DMS 273 treated with DMSO at 0.1 percent for 48 hours (cell line): ENCODE data around the gene TMEM218.
A peak's percentile ranks its signal among the peaks of the same experiment; 100 is the strongest.

Source experiments
- DNase-seq: peaks from one replicate; lab custom pipeline; 2025; lab: John Stamatoyannopoulos, UW

TMEM218 gene

GRCh38 chr11:125111343-125112207, at the start of gene TMEM218:
Gene TMEM218 (minus strand): TSS chr11:125111626. CDS start chr11:125102241, 9,385 bp downstream.
- peak; percentile 96 for DNase-seq

DNA sequence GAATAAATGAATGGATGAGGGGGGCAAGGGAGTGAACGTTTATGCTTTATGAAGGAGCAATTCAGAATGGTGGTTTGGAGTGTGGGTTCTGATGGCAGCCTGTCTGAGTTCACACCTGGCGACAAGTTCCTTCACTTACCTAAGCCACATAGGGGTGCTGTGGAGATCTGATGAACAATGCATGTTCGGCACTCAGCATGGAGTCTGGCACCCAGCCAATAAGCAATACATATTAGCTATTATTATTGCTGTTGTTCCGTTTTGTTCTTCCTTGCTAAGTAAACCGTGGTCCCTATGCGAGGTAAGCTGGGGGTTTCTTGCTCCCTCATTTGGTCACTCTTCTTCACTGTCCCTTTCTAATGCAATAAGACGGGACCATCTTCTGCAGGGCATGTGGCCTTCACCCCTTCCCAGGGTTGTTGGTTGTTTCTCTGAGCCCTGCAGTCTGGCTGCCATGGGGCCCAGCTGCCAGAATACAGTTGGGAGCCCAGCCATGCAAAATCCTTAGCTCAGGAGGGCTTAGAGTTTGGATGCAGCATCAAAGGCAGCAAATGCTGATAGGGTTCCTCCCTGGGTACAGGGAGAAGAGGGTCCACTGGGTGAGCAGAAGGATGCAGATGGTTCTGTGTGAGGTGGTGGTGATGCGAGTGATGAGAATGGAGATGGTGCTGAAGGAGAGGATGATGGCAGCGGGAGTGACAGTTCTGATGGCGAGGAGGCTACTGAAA, 46.7 kb upstream of the TMEM218 start:
- no peak for DNase-seq

GRCh38 chr11:125157118-125157733, 45.8 kb upstream of the TMEM218 start:
- DNase-seq = no peak

DNA sequence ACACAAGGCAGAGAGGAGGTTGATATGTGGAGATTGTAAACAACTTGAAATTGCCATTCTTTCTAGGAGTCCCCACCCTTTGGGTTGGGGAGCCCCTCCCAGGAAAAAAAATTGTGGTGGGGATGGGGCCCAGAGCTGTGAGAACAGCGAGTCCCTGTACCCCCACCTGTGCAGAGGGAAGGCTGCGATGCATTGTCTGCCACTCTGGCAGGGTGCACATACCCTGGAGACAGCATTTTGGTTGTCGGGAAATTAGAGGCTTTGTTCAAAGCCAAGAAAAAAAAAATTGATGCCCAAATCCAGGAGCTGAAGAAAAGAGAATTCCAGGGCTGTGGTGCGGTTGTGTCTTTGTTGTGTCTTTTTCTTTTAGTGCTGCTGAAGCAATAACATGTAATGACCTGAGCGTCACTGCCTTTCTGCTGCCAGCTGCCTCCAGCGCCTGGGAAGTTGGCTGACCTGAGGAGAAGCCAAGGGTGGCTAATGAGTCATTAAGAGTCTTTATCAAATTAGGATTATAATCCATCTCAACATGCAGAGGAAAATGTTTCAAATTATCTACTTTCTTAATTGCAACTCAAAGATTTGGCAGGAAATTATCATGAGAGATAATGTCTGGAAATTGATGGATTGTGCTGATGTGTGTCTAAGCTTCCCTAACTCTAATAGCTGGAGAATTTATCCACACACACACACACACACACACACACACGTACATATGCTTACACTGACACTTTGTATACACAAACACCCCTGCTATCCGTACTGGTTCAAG, 45.1 kb upstream of the TMEM218 start:
- DNase-seq = no peak

- no peak for DNase-seq
These were observed 44.3 kb upstream of the TMEM218 start for GRCh38 chr11:125155767-125156166.

GRCh38 chr11:125155100-125155444, 43.6 kb upstream of the TMEM218 start:
- DNase-seq = no peak

DNA sequence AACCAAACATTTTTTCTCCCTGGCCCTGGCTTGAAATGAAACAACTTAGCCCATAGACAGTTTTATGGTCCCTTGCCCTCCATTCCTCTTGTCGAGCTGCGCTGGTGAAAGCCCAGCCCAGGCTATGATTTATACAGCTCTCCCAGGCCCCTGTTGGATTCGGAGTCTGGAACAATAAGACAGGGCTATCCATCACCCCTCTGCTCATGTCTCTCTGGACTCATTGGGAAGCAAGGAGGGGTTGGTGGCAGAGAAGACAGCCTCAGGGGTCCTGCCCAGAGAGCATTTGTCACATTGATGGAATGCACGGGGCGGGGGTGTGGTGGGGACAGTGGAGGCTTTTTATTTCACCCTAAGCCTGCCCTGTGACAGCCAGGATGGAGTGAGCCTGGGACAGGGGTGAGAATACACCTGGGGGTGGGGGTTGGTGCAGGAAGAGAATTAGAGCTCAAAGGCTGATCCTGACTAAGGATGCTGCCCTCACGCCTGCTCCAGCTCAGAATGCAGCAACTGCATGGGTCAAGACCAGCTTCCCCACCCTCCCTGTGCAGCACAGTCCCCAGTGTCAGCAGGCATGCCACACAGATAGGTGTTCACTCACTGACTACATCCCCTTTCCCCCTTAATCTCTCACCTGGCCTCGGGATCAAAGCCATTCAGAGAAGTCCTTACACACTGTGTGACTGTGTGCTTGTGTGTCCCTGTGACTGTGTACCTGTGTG, 43.1 kb upstream of the TMEM218 start:
- no peak for DNase-seq

- no peak for DNase-seq
These were observed 42.4 kb upstream of the TMEM218 start for GRCh38 chr11:125153837-125154236.

- no peak for DNase-seq
These were observed 37.3 kb upstream of the TMEM218 start for GRCh38 chr11:125148743-125149142.

DNA sequence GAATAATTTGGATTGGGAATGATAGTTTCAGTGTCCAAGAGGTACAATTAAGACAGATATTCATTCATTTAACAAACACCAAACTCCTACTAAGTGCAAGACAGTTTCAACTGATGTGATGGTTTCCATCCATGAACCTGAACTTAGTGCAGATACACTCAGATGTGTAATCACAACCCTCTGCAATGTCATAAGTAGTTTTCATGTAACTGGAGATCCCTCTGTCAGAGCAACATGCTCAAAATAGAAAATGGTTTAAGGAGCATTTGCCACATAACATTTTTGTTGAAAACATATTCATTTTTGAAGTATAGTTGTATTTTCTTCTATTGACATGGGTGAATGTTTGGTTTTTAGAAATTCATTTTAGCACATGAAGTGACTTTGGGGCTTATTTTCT, 36.6 kb upstream of the TMEM218 start:
- no peak for DNase-seq

DNA sequence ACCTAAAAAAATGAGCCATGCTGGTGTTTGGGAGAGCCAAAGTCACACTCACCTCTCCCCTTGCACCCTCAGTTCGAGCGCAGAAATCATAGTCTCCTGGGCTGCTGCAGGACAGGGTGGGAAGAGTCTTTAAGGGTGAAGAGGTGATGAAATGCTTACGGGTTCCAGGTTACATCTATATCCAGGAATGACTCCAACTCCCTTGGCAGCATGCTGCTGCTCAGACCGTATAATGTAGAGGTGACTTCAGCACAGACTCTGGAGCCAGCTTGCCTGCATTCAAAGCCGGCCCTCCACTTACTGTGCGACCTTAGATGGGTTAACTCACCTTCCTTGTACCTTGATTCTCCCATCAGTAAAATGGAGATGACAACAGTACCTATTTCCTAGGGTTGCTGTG, 35.9 kb upstream of the TMEM218 start:
- no peak for DNase-seq

DNA sequence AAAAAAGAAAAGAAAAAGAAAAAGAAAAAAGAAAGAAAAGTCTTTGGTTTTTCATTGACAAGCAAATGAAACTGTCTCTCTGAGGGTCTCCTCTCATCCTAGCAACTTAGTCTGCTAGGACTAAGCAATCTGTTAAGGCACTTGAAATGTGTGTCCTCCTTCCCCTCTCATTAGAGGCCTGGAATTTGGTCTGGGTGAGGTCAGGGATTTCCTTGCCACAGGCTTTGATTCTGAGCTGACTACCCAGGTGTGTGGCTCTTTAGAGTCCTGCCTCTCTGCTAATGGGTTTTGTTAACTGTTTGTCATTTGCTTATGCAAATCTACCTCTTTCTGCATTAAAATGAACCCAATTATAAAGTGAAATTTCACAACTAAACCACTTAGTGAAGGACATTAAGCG, 34.8 kb upstream of the TMEM218 start:
- no peak for DNase-seq

- no peak for DNase-seq
These were observed 30.5 kb upstream of the TMEM218 start for GRCh38 chr11:125141686-125142535.

GRCh38 chr11:125141178-125141577, 29.8 kb upstream of the TMEM218 start:
- DNase-seq = no peak

DNA sequence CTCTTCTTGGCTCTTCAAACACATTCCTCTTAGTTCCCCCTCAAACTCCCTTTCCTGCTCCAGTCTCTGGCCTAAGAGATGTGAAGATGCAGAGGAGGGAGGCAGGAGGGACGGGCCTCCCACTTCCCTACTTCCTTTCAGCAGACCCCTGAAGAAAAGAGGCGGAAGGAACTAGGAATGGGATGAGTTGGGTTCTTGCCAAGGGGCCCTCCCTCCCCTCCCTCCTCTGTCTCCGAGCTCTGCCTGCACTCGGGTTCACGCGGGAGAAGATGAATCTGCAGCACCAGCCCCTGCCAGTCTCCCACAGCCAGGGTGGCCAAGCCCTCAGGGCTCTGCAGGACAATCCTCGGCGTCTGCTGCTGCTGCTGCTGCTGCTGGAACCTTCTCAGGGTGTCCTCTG, 28.8 kb upstream of the TMEM218 start:
- no peak for DNase-seq

DNA sequence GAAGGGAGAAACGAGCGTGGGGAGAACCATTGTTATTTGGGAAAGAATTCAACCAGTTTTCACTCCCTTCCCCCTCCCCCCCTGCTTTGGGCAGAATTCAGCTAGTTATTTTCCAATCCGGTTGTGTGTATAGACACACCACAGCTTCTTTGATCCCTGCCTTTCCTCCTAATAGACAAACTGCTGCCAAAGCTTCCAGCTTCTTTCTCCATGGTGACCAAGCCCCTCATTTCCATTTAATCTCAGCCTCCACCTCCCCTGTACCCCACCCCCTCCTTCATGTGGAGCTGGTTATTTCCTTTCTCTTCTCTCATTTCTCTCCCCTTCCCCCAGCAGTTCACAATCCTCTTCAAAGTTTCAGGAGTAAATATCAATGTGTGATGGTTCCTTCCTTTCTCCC, 28.4 kb upstream of the TMEM218 start:
- no peak for DNase-seq

DNA sequence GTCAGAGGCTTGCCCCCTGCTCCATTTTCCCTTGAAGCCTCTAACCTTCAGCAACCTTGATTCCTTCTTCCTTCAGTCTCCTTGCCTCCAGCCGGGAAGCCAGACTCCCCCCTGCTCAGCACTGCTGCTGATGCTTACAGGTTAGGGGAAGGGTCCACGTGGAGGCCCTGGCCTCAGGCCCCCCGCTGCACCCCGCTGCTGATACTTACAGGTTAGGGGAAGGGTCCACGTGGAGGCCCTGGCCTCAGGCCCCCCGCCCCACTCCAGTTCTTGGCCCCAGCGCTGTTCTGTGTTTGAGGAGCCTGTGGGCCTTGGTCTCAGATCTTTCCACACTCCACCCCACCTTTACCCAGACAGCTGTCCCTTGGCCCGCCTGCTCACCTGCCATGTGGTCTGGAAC, 27.5 kb upstream of the TMEM218 start:
- no peak for DNase-seq

GRCh38 chr11:125136001-125136400, 24.6 kb upstream of the TMEM218 start:
- no peak for DNase-seq

DNA sequence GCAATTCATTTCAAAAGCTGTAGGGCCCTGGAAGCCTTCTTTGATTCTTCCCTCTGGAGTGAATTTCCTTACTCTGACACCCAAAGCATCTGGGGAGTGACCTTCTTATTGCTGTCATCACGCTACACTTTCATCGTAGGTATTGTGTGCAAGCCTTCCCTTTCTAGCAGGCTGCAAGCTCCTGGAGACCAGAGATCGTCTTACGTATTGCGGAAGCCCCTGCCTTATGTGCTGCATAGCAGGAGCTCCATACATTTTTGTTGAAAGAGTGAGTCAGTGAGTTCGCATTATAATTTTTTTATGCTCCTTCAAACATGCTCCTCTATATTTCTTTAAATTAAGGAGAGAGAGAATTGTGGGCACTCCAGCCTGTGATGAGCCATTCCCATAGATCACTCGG, 21.2 kb upstream of the TMEM218 start:
- DNase-seq = no peak

- no peak for DNase-seq
These were observed 20.6 kb upstream of the TMEM218 start for GRCh38 chr11:125132071-125132470.
